Left colon (tissue), 2 donors: Measurements from ENCODE around the gene GCC2. TPM values are rescaled to one million over a fixed set of nuclear protein-coding genes. Genes with fewer than 3 reads are reported as not detected.
"Not testable (repeated sequence)": the region's sequence is repeated elsewhere in the genome, so short reads cannot be mapped to it uniquely, and the experiment has no call there.

Experiments
- ATAC-seq: fragments of 200-7000 bp; cut with Tn5 transposase; one replicate; pipeline ENCODE4 v1.9.1; 2020; ENCODE audit warnings: mild to moderate bottlenecking, moderate library complexity
- DNase-seq, 2 donors: peaks; one replicate each; pipeline ENCODE4 v3.0.0-alpha.2; 2020
- intact Hi-C, 2 donors: fragments of 100-400 bp; cut with DNase I in 1 of 2; cut with micrococcal nuclease in 1 of 2; formaldehyde crosslinking; loops; one replicate each; pipeline versions ENCODE4 v1.11.2 to v1.14.0; 2022; cut with DNase I, micrococcal nuclease
- total RNA-seq, 2 donors: library from RNA; stranded (reverse); fragmentation: NEBNext Ultra II Directional; extraction: Animal tissue kit (Norgen Biotek cat#: 25700); gene quantifications; one replicate each; pipeline ENCODE4 v1.2.1, GENCODE V29; 2021
- donor health status: DM: no; HTN: no; CAD: no.
- donor health status: DM: yes; HTN: yes; CAD: no.

The GCC2 gene
- total RNA-seq, 2 donors from 2014 or later: 70.3 to 91.8 TPM

DNA sequence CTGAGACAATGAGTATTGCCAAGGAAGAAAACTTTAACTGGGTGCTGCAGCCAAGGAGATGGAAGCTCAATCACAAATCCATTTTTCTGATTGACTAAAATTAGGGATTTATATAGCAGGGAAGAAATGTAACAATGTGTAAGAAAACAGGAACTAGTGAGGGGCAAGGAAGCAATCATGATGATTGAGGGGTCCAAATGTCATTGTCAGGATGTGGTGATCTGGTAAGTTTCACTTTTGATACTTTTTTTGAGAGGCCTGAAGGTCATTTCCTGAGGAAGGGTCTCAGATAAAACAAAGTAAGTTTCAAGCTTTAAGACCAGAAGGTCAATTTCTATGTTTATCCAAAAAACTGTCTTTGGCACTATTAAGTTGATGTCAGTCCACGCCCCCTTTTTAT is 12.0 kb upstream of the GCC2 start:
- intact Hi-C loops: no loop called here
- ATAC-seq (no peak), DNase-seq (no peak)

DNA sequence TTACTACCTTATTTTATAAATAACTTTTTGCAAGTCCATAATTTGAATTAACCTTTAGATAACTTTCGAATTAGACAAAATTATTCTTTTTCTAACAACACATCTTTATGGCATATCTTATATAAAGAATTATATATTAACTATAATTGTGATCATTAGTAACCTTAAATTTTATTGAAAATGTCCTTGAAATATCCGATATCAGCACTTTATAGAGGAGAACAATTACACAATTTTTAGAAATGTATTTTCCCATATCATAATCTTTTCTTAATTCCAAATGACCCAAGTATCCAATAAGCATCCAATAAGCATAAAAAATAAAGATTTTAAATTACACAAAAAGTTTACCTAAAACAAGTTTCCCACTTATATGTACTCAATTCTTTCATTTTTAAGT is 7.3 kb upstream of the GCC2 start:
- no peak for DNase-seq
- intact Hi-C loops: no loop called here
- ATAC-seq: no peak

DNA sequence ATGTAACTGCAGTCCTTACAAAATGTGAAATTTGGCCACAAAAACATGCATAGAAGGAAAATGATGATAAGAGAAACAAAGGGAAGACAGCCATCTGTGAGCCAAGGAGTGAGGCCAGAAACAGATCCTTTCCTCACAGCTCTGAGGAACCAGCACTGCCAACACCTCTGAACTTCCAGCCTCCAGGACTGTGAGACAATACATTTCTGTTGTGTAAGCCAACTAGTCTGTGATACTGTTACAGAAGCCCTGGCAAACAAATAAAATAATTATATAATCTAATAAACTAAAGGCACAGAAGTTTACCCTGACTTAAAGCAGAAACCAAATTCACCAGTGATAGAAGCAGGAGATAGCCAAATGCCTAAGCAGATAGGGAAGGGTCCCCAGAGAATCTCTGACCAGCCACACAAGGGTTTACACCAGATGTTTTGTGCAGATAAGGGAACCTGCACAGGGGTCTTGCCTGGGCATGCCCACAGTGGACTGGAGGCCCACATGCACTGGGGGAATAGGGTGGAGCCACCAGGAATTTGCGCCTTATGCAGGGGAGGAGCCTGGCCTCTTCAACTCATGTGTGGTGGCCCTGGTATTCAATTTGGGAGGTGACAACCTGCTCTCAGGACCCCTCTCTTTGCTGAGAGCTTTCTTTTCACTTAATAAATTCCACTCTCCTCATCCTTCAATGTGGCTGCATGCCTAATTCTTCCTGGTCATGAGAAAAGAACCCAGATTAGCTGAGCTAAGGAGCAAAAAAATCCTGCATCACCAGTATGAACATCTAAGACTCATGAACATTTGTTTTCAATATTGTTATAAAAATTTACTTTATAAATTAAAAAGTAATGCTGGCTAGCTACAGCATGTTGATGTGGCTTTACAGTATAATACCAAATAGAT is 3.8 kb upstream of the GCC2 start:
- DNase-seq: no peak
- no peak for ATAC-seq
- intact Hi-C loops: no loop called here

- DNase-seq (no peak), ATAC-seq (no peak)
- intact Hi-C loops: no loop called here
Observed at GRCh38 chr2:108446703-108447102, 2.3 kb upstream of the GCC2 start.

- DNase-seq (no peak), ATAC-seq (no peak)
- intact Hi-C loops: no loop called here
Observed at GRCh38 chr2:108447947-108448677, 894 bp upstream of the GCC2 start.

DNA sequence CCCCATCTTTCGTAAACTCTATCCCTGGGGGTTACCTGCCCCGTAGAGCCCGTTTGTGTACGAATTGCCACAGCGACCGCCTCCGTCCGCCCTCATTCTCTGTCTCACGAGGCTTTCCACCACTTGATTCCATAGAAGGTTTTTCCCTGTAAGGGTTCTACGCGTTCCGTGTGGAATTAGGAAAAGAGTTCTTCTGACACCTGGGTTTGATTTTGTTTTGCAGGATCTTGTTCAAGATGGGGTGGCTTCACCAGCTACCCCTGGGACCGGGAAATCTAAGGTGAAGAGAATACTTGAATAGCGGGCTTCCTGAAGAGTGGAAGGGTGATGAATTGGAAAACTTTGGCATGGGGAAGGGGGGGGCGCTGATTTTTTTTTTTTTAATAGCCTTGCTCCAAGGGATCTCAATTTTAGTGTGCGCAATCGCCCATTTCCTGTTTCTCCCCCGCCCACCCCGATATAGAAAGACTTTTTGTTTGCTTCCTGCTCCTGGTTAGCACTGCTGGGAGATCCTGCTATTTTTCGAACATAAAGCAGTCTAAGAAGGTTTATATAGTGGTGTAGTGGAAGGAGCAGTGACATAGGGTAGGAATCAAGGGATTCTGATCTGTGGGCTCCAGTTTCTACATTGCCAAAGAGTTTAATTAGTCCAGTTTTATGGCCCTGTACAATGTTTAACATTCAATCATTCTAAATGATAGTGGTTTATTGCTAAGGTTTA is 564 bp downstream of the GCC2 start:
- peak; percentile 74 for ATAC-seq
- intact Hi-C loops: no loop called here

GRCh38 chr2:108450863-108451262 is 1.9 kb downstream of the GCC2 start:
- intact Hi-C loops: no loop called here
- ATAC-seq (no peak), DNase-seq (no peak)

More for the DNA sequence above, 564 bp downstream of the GCC2 start:
- DNase-seq: peak in 1 of 2 donors; percentile 51

- no peak for ATAC-seq
- no peak for DNase-seq
- intact Hi-C loops: no loop called here
Observed at GRCh38 chr2:108451976-108452375, 3.0 kb downstream of the GCC2 start.

GRCh38 chr2:108453530-108453929 is 4.5 kb downstream of the GCC2 start:
- intact Hi-C loops, DNase-seq, ATAC-seq: not testable (repeated sequence)

- ATAC-seq: no peak
- intact Hi-C loops: no loop called here
- DNase-seq: no peak
Observed at GRCh38 chr2:108454440-108454839, 5.4 kb downstream of the GCC2 start.

DNA sequence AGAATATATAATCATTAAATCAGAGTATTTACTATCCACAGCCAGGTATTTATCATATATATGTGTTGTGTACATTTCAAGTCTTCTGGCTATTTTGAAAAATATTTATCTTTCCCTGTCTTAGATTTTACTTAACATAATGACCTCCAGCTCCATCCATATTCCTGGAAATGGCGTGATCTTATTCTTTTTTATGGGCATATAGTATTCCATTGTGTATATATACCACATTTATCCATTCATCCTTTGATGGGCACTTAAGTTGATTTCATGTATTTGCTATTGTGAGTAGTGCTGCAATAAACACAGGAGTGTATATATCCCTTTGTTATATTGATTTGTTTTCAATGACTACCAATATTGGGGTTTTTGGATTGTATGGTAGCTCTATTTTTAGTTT is 6.6 kb downstream of the GCC2 start:
- intact Hi-C loops: loop anchor here in 1 of 2 donors (5.0 kb wide), 1 partner anchor 127 kb away; no protein-coding TSS in a partner anchor

GRCh38 chr2:108458082-108458481 is 9.1 kb downstream of the GCC2 start:
- ATAC-seq (no peak), DNase-seq (no peak)
- intact Hi-C loops: loop anchor here in 1 of 2 donors (5.0 kb wide), 1 partner anchor 124 kb away; no protein-coding TSS in a partner anchor

More for the DNA sequence above, 6.6 kb downstream of the GCC2 start:
- DNase-seq (no peak), ATAC-seq (no peak)

DNA sequence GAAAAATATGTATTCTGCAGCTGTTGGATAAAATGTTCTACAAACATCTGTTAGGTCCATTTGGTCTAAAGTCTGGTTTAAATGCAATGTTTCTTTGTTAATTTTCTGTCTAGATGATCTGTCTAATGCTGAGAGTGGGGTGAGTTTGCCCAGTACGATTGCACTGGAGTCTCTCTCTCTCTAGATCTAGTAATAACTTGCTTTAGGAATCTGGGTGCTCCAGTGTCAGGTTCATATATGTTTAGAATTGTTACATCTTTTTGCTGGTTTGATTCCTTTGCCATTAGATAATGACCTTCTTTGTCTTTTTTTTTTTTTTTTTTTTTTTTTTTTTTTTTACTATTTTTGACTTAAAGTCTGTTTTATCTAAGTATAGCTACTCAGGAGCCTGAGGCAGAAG is 10.4 kb downstream of the GCC2 start:
- intact Hi-C loops: loop anchor here in 1 of 2 donors (5.0 kb wide), 1 partner anchor 123 kb away; no protein-coding TSS in a partner anchor
- ATAC-seq (no peak), DNase-seq (no peak)

DNA sequence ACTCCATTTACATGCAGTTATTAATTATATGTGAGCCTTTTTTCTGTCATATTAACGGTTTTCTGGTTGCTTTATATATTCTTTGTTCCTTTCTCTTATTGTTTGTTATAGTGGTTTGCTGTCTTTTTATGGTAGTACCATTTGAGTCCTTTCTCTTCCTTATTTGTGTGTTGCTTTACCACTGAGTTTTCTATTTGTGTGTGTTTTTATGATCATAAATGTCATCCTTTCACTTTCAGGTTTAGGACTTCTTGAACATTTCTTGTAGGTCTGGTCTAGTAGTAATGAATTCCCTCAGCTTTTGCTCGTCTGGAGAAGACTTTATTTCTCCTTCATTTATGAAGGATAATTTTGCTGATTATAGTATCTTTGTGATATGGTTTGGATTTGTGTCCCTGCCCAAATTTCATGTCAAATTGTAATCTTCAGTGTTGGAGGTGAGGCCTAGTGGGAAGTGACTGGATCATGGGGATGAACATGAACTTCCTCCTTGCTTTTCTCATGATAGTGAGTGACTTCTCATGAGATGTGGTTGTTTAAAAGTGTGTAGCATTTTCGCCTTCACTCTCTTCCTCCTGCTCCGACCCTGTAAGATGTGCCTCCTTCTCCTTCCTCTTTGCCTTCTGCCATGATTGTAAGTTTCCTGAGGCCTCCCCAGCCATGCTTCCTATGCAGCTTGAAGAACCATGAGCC is 11.5 kb downstream of the GCC2 start:
- intact Hi-C loops: no loop called here
- peak; percentile 88 for ATAC-seq
- DNase-seq: no peak

- no peak for DNase-seq
- intact Hi-C loops: no loop called here
- ATAC-seq: no peak
Observed at GRCh38 chr2:108477099-108477498, 28.1 kb downstream of the GCC2 start.

DNA sequence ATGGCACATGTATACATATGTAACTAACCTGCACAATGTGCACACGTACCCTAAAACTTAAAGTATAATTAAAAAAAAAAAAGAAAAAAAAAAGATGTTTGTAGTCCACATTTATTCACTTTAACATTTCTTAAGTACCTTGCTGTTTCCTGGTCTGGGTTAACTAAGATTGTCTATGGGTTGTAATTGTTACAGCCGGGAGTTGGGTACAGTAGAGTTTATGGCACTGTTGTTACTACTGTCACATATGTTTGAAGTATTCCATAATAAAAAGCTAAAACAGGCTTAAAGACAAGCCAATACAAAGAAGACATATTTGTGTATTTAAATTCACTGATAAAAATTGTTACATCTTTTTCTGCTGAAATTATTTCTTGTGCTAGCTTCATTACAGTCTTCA is 36.2 kb downstream of the GCC2 start:
- ATAC-seq (peak; percentile 99), DNase-seq (no peak)
- intact Hi-C loops: no loop called here

DNA sequence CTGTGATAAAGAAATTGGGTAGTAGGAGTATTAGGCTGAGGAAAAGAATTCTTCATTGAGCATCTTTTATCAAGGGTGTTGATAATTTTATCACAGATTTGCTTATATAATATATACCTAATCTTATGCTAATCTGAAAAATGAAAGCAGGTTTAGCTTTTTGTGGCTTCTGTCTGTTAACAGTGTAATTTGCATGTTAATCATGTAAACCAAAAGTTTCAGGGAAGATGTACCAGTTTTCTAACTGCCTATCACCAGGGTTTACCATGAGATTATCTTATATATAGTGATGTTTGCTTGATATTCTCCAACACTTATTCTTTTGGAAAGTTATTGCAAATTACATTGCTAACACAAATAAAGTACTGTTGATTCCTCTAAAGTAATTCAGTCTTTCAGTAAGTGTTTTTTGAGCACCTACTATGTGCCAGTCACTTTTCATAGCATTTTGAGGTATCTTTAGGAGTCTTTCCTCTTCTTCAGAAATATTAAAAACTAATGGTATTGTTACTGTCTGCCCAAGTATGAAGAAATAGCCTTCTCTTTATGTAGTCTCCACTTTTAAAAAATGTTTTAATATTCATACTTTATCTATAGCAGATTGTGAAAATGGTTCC is 41.6 kb downstream of the GCC2 start:
- ATAC-seq (no peak), DNase-seq (no peak)
- intact Hi-C loops: no loop called here

GRCh38 chr2:108491848-108492247 is 42.8 kb downstream of the GCC2 start:
- DNase-seq (no peak), ATAC-seq (no peak)
- intact Hi-C loops: no loop called here
